ENCODE results near the gene RPP38. TPM values are rescaled to one million over a fixed set of nuclear protein-coding genes. Genes with fewer than 3 reads are reported as not detected.

RPP38 gene
- total RNA-seq, 2 experiments from 2014 or later, result 12.9 to 14.9 TPM

DNA sequence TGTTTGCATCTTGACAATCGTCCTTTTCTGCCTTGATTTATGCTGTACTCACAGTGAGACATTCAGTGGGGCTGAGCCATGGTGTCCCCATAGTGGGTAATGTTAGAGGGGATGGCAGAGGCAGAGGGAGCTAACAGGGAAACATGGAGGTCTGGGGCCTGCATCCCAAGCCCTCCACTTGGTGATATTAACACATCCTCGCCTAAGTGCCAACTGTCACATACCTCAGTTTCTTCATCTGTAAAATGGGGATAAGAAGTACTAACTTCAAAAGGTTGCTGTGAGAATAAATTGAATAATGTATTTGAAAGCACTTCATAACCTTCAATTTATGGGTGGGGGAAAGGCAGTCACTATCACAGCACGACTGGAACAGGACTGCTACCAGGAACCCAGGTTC, 27.8 kb downstream of the RPP38 start:
- no peak overlapping the region for H3K4me3 ChIP-seq (ENCODE audit: low read length)
- intact Hi-C loops (cut with DNase I, micrococcal nuclease), result no loop called here
- Mint-ChIP-seq H3K27ac (peak overlapping the region; percentile 12), H3K9me3 (no peaks in the 10 kb centered on the region), H3K4me3 (no peak overlapping the region), H3K4me1 (ENCODE audit: low read depth) (peaks cover 22% of the 10 kb centered on the region), H3K27me3 (no peaks in the 10 kb centered on the region), H3K36me3 (ENCODE audit: low read depth) (peaks cover 74% of the 10 kb centered on the region)
- POLR2A ChIA-PET, result no interaction called here
- peaks cover 56% of the 10 kb centered on the region for H3K36me3 ChIP-seq (ENCODE audit: insufficient read depth, low read length)
- no peak overlapping the region for H3K27ac ChIP-seq (ENCODE audit: low read depth in 1 of 2, low read length in 2 of 2)
- DNase-seq (no peak), ATAC-seq (ENCODE audit: poor library complexity) (no peak)
- TF ChIP-seq, protein P1, sequence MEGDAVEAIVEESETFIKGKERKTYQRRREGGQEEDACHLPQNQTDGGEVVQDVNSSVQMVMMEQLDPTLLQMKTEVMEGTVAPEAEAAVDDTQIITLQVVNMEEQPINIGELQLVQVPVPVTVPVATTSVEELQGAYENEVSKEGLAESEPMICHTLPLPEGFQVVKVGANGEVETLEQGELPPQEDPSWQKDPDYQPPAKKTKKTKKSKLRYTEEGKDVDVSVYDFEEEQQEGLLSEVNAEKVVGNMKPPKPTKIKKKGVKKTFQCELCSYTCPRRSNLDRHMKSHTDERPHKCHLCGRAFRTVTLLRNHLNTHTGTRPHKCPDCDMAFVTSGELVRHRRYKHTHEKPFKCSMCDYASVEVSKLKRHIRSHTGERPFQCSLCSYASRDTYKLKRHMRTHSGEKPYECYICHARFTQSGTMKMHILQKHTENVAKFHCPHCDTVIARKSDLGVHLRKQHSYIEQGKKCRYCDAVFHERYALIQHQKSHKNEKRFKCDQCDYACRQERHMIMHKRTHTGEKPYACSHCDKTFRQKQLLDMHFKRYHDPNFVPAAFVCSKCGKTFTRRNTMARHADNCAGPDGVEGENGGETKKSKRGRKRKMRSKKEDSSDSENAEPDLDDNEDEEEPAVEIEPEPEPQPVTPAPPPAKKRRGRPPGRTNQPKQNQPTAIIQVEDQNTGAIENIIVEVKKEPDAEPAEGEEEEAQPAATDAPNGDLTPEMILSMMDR (IDR thresholded peaks at IDR 0.05), result no peak
- no peaks in the 10 kb centered on the region for H3K9me3 ChIP-seq (ENCODE audit: control insufficient read depth in 1 of 2, insufficient read depth in 1 of 2, low read length in 2 of 2)
- no peaks in the 10 kb centered on the region for H3K27me3 ChIP-seq (ENCODE audit: control insufficient read depth in 1 of 2, insufficient read depth in 2 of 2, low read length in 2 of 2)
- H3K4me1 ChIP-seq (ENCODE audit: insufficient read depth, low read length), result peaks cover 4% of the 10 kb centered on the region
- CTCF ChIA-PET, result no interaction called here

DNA sequence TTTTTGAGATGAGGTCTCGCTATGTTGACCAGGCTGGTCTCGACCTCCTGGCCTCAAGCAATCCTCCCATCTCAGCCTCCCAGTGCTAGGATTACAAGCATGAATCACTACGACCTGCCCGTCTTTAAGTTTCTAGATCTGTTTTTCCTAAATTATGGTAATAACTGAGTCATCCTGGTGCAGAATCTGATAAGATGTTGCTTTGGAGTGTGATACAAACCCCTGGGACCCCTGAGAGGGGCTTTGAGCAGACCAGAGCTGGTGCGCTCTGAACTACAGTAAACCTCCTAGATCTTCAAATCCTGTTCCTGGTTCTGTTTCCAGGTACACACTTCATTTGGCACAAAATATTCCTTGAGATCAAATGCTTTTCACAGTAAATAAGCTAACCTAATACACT, 34.2 kb downstream of the RPP38 start:
- TF ChIP-seq, protein P1 (IDR thresholded peaks at IDR 0.05), result no peak

DNA sequence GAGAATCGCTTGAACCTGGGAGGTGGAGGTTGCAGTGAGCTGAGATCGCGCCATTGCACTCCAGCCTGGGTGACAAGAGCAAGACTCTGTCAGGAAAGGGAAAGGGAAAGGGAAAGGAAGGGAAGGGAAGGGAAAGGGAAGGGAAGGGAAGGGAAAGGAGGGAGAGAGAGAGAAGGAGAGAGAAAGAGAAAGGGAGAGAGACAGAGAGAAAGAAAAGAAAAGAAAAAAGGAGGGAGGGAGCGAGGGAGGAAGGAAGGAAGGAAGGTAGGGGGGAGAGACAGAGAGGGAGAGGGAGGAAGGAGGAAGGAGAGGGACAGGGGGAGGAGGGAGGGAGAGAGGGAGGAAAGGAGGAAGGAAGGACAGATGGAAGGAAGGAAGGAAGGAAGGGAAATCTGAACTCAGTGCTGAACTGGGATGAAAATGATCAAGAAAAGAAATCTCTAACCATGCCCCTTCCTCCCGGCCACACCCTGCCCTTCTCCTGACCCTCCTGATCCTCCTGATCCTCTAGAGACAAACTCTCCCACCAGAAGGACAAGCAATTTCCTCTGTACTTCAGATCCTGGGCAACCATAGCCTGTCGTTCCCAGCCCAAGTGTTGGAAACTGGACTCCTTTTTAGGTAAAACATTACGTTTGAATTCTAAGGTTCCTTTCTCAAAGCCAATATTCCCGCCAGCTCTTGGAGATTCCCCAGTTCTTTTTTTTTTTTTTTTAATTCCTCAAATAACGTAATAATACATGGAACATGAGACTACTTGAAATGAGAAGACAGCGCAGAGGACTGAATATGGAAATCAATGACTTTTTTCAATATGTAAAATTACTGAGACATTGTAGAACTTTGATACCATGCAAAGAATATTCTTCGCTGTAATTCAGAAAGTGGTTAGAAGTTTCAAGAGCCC, 39.2 kb downstream of the RPP38 start:
- H3K27ac ChIP-seq (ENCODE audit: low read depth in 1 of 2, low read length in 2 of 2), result no peak overlapping the region
- Mint-ChIP-seq H3K27me3 (no peaks in the 10 kb centered on the region), H3K9me3 (no peaks in the 10 kb centered on the region), H3K36me3 (ENCODE audit: low read depth) (peaks cover 92% of the 10 kb centered on the region), H3K4me3 (no peak overlapping the region), H3K27ac (peak overlapping the region; percentile 20), H3K4me1 (ENCODE audit: low read depth) (peaks cover 16% of the 10 kb centered on the region)
- TF ChIP-seq, protein P1 (IDR thresholded peaks at IDR 0.05), result no peak
- no peaks in the 10 kb centered on the region for H3K9me3 ChIP-seq (ENCODE audit: control insufficient read depth in 1 of 2, insufficient read depth in 1 of 2, low read length in 2 of 2)
- H3K27me3 ChIP-seq (ENCODE audit: control insufficient read depth in 1 of 2, insufficient read depth in 2 of 2, low read length in 2 of 2), result no peaks in the 10 kb centered on the region
- CTCF ChIA-PET, result interaction anchor here (1.0 kb wide), 1 partner anchor 30 kb away, joined by 3 read pairs; no protein-coding TSS in a partner anchor
- intact Hi-C loops (cut with DNase I, micrococcal nuclease), result no loop called here
- peaks cover 74% of the 10 kb centered on the region for H3K36me3 ChIP-seq (ENCODE audit: insufficient read depth, low read length)
- DNase-seq (no peak), ATAC-seq (ENCODE audit: poor library complexity) (no peak)
- H3K4me3 ChIP-seq (ENCODE audit: low read length), result no peak overlapping the region
- POLR2A ChIA-PET, result interaction anchor here (1.4 kb wide), 1 partner anchor 32 kb away, joined by 4 read pairs; the partner anchor contains the start of gene NMT2
- no peaks in the 10 kb centered on the region for H3K4me1 ChIP-seq (ENCODE audit: insufficient read depth, low read length)

More for the DNA sequence above, 34.2 kb downstream of the RPP38 start:
- no peak overlapping the region for H3K27ac ChIP-seq (ENCODE audit: low read depth in 1 of 2, low read length in 2 of 2)
- ATAC-seq (ENCODE audit: poor library complexity), result no peak
- Mint-ChIP-seq H3K4me1 (ENCODE audit: low read depth) (no peaks in the 10 kb centered on the region), H3K9me3 (no peaks in the 10 kb centered on the region), H3K4me3 (no peak overlapping the region), H3K27me3 (no peaks in the 10 kb centered on the region), H3K36me3 (ENCODE audit: low read depth) (peaks cover 87% of the 10 kb centered on the region), H3K27ac (no peak overlapping the region)
- ChIA-PET CTCF (no interaction called here), POLR2A (interaction anchor here (0.6 kb wide), 1 partner anchor 237 kb away, joined by 3 read pairs; no protein-coding TSS in a partner anchor)
- intact Hi-C loops (cut with DNase I, micrococcal nuclease), result no loop called here
- no peak overlapping the region for H3K4me3 ChIP-seq (ENCODE audit: low read length)
- no peak for DNase-seq
- no peaks in the 10 kb centered on the region for H3K9me3 ChIP-seq (ENCODE audit: control insufficient read depth in 1 of 2, insufficient read depth in 1 of 2, low read length in 2 of 2)
- peaks cover 75% of the 10 kb centered on the region for H3K36me3 ChIP-seq (ENCODE audit: insufficient read depth, low read length)
- no peaks in the 10 kb centered on the region for H3K27me3 ChIP-seq (ENCODE audit: control insufficient read depth in 1 of 2, insufficient read depth in 2 of 2, low read length in 2 of 2)
- no peaks in the 10 kb centered on the region for H3K4me1 ChIP-seq (ENCODE audit: insufficient read depth, low read length)
